ENCODE results near the gene EIF4EBP3.

EIF4EBP3 gene

DNA sequence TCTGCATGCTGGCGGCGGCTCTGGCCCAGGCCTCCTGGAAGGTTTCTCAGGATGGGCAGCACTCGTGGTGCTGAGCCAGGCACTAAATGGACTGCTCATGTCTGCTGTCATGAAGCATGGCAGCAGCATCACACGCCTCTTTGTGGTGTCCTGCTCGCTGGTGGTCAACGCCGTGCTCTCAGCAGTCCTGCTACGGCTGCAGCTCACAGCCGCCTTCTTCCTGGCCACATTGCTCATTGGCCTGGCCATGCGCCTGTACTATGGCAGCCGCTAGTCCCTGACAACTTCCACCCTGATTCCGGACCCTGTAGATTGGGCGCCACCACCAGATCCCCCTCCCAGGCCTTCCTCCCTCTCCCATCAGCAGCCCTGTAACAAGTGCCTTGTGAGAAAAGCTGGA lies 20.4 kb downstream of the EIF4EBP3 start:
- DNase-seq (ENCODE audit: low read depth): no peak
- TF ChIP-seq, protein P1, sequence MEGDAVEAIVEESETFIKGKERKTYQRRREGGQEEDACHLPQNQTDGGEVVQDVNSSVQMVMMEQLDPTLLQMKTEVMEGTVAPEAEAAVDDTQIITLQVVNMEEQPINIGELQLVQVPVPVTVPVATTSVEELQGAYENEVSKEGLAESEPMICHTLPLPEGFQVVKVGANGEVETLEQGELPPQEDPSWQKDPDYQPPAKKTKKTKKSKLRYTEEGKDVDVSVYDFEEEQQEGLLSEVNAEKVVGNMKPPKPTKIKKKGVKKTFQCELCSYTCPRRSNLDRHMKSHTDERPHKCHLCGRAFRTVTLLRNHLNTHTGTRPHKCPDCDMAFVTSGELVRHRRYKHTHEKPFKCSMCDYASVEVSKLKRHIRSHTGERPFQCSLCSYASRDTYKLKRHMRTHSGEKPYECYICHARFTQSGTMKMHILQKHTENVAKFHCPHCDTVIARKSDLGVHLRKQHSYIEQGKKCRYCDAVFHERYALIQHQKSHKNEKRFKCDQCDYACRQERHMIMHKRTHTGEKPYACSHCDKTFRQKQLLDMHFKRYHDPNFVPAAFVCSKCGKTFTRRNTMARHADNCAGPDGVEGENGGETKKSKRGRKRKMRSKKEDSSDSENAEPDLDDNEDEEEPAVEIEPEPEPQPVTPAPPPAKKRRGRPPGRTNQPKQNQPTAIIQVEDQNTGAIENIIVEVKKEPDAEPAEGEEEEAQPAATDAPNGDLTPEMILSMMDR (conservative IDR thresholded peaks at IDR 0.05; ENCODE audit: low read depth, low read length): no peak
- H3K4me3 ChIP-seq (ENCODE audit: low read length): no peak overlapping the region

DNA sequence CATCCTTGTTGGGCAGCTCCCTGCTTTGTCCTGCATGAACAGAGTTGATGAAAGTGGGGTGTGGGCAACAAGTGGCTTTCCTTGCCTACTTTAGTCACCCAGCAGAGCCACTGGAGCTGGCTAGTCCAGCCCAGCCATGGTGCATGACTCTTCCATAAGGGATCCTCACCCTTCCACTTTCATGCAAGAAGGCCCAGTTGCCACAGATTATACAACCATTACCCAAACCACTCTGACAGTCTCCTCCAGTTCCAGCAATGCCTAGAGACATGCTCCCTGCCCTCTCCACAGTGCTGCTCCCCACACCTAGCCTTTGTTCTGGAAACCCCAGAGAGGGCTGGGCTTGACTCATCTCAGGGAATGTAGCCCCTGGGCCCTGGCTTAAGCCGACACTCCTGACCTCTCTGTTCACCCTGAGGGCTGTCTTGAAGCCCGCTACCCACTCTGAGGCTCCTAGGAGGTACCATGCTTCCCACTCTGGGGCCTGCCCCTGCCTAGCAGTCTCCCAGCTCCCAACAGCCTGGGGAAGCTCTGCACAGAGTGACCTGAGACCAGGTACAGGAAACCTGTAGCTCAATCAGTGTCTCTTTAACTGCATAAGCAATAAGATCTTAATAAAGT lies 21.1 kb downstream of the EIF4EBP3 start:
- no peak for DNase-seq (ENCODE audit: low read depth)
- TF ChIP-seq, protein P1 (conservative IDR thresholded peaks at IDR 0.05; ENCODE audit: low read depth, low read length): no peak
- H3K4me3 ChIP-seq (ENCODE audit: low read length): no peak overlapping the region

DNA sequence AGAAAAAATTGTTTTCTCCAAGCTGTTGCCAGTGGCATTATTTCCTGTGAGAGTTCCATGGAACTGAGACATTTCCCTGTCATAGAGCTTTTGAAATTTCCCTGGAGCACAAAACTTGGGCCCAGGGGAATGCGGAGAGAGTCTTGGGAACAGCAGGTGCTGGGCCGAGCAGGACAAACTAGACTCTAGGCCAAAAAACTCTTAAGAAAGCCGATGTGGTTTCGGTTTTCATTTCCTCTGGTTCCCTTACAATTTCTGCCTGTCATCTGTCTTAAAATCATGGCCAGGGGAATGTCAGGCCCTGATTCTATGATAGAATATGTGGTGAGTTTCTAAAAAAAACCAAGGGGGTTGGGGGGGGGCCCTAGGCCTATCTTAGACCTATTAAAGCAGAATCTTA lies 21.7 kb downstream of the EIF4EBP3 start:
- no peak overlapping the region for H3K4me3 ChIP-seq (ENCODE audit: low read length)
- TF ChIP-seq, protein P1 (conservative IDR thresholded peaks at IDR 0.05; ENCODE audit: low read depth, low read length): no peak
- DNase-seq (ENCODE audit: low read depth): no peak

DNA sequence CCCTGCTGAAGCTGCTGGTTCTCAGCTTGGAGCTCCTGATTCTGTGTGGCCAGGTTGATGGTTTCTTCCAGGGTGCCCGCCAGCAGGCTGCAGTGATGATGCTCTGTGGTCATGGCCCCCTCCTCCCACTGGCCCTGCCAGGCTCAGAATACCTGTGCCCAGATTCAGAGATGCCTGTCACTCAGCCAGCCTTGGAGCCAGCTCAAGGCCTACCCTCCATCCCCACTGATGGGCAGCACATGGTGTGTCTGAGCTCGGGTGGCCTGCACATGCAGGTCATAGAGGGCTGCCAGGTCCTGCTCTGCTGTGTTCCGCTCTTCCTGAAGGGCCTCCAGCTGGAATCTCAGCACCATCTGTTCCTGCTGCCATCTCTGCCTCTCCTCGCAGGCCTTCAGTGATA lies 22.6 kb downstream of the EIF4EBP3 start:
- TF ChIP-seq, protein P1 (conservative IDR thresholded peaks at IDR 0.05; ENCODE audit: low read depth, low read length): no peak
- H3K4me3 ChIP-seq (ENCODE audit: low read length): no peak overlapping the region

DNA sequence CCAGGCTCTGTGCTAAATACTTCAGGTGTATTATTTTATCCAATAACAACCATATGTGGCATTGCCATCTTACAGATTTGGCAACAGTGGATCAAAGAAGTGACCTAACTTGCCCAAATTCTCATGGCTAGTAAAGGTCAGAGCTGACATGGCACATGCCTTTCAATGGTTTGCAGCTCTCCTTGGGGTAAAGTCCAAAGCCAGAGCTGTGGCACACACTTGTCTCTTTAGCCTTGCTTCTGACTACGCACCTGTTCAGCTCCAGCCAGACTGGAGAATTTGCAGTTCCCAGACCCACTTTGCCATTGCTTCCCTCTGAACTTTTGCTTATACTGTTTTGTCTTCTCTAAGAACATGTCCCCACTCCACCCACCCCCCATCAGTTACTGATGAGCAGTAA lies 23.0 kb downstream of the EIF4EBP3 start:
- H3K4me3 ChIP-seq (ENCODE audit: low read length): no peak overlapping the region
- TF ChIP-seq, protein P1 (conservative IDR thresholded peaks at IDR 0.05; ENCODE audit: low read depth, low read length): no peak
- no peak for DNase-seq (ENCODE audit: low read depth)

More for the DNA sequence above, 22.6 kb downstream of the EIF4EBP3 start:
- no peak for DNase-seq (ENCODE audit: low read depth)

DNA sequence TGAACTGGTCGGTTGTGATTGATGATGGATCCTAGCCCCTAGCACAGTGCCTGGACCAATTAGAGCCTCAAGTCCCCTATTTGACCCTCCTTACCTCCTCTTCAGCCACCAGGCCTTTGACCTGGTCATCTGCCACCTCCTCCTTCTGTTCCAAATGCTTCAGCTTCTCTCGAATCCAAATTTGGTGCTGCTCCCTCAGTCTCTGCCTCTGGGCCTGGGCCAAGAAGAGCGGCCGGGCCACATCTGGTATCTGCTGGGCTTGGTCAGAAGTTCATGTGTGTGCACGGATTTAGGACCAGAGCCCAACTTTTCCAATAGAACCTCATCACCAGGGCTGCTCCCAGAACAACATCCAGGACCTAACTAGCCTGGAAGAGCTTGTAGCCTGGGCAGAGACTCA lies 23.6 kb downstream of the EIF4EBP3 start:
- H3K4me3 ChIP-seq (ENCODE audit: low read length): no peak overlapping the region
- TF ChIP-seq, protein P1 (conservative IDR thresholded peaks at IDR 0.05; ENCODE audit: low read depth, low read length): no peak
- DNase-seq (ENCODE audit: low read depth): no peak

DNA sequence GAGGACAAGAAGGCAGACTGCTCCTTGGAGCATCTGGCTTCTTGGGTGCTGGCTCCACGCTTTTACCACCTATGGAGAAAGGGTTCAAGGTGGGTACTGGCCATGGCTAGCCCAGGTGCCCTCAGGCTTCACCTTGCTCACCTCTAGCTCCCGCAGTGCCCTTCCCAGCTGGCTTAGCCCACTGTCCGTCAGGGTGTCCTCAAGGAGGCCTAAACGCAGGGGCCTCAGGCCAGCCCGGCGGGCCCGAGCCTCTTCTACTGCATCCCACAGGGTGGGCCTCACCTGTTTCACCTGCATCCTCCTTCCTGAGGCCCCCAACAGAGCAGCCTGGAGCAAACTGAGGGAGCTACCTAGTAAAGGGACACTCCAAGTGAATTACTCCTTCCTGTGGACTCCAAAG lies 26.2 kb downstream of the EIF4EBP3 start:
- no peak overlapping the region for H3K4me3 ChIP-seq (ENCODE audit: low read length)
- no peak for DNase-seq (ENCODE audit: low read depth)
- TF ChIP-seq, protein P1 (conservative IDR thresholded peaks at IDR 0.05; ENCODE audit: low read depth, low read length): no peak

All from retinal pigment epithelial cell (primary cell).